HepG2 (cell line): ENCODE results near the gene TMOD3. TPM values are rescaled to one million over a fixed set of nuclear protein-coding genes. Genes with fewer than 3 reads are reported as not detected.

ENCODE experiments used
- ATAC-seq: fragments of 200-7000 bp; cut with Tn5 transposase; 3 replicates; pipeline ENCODE4 v1.9.1; 2020; ENCODE audit warnings: mild to moderate bottlenecking, moderate library complexity
- BruUV-seq: library from RNA; stranded (reverse); fragments of 400-500 nt; replicated peaks from 2 replicates; lab custom pipeline; 2021; lab: Mats Ljungman, UMichigan
- CTCF ChIA-PET: fragments of 300-600 bp; formaldehyde crosslinking; extraction: SDS; loops from one replicate; lab custom pipeline; 2021; ENCODE audit warnings: low total read pairs, inconsistent platforms, low intra/inter-chr PET ratio; lab: Yijun Ruan, JAX
- POLR2A ChIA-PET: fragments of 350-600 bp; sonication (Branson Sonifier 250); formaldehyde crosslinking; loops from one replicate; lab custom pipeline; 2020; ENCODE audit warnings: antibody characterized with exemption, inconsistent platforms; lab: Yijun Ruan, JAX
- DNase-seq: peaks from one replicate; pipeline ENCODE4 v3.0.0-alpha.2; 2015; ENCODE audit warnings: low spot score
- FAIRE-seq: peaks from 3 replicates; lab custom pipeline; 2011; peaks lifted over from hg19 to GRCh38; lab: Jason Lieb, UNC
- H2AFZ ChIP-seq: one replicate; pipeline ENCODE4 v1.6.1; 2011; ENCODE audit warnings: low read length, inconsistent platforms
- H3K27ac ChIP-seq: fragments of 300-600 bp; 3 replicates; pipeline ENCODE4 v1.8.0; 2011; ENCODE audit warnings: mixed run types, mild to moderate bottlenecking, mixed read lengths, low read length, inconsistent platforms; ENCODE audit not compliant: insufficient read depth; ENCODE audit errors: extremely low read length
- H3K27me3 ChIP-seq, 2 experiments: fragments of 200-600 bp in 1 of 2; 2 replicates in 1 of 2; 3 replicates in 1 of 2; pipeline versions ENCODE4 v1.6.0 to v1.8.0; 2011; ENCODE audit warnings: low read length in 2 of 2, mild to moderate bottlenecking in 2 of 2, moderate library complexity in 2 of 2, inconsistent platforms in 1 of 2; ENCODE audit not compliant: insufficient read depth in 2 of 2, control insufficient read depth in 1 of 2
- H3K36me3 ChIP-seq, 2 experiments: fragments of 200-600 bp in 1 of 2; replicated peaks in 1 of 2; 2 replicates in 1 of 2; 3 replicates in 1 of 2; pipeline versions ENCODE4 v1.5.1 to v1.8.0; 2011; ENCODE audit warnings: low read length in 2 of 2, inconsistent platforms in 1 of 2; ENCODE audit not compliant: insufficient read depth in 2 of 2, control insufficient read depth in 1 of 2
- H3K4me1 ChIP-seq: 2 replicates; pipeline ENCODE4 v1.5.1; 2012; ENCODE audit warnings: low read length, inconsistent platforms; ENCODE audit not compliant: insufficient read depth
- H3K4me2 ChIP-seq: 2 replicates; pipeline ENCODE4 v1.6.0; 2011; ENCODE audit warnings: low read depth, low read length, inconsistent platforms
- H3K4me3 ChIP-seq, 3 experiments: fragments of 200-600 bp in 1 of 3; sonication (generic), shearing (Covaris generic) in 1 of 3; replicated peaks in 1 of 3; 2 replicates each; pipeline ENCODE4 v1.5.1; 2011 to 2016; ENCODE audit warnings: low read length in 3 of 3, inconsistent platforms in 2 of 3, low read depth in 2 of 3, mild to moderate bottlenecking in 2 of 3, control low read depth in 1 of 3, mixed read lengths in 1 of 3; ENCODE audit not compliant: insufficient read depth in 1 of 3
- H3K79me2 ChIP-seq: one replicate; pipeline ENCODE4 v1.6.1; 2011; ENCODE audit warnings: low read length, inconsistent platforms; ENCODE audit not compliant: insufficient read depth
- H3K9ac ChIP-seq: 2 replicates; pipeline ENCODE4 v1.6.0; 2011; ENCODE audit warnings: mild to moderate bottlenecking, low read depth, low read length, inconsistent platforms; ENCODE audit not compliant: insufficient read depth
- H3K9me3 ChIP-seq: 2 replicates; pipeline ENCODE4 v1.5.1; 2012; ENCODE audit warnings: mild to moderate bottlenecking, low read length
- H4K20me1 ChIP-seq: 2 replicates; pipeline ENCODE4 v1.6.0; 2011; ENCODE audit warnings: inconsistent platforms, mild to moderate bottlenecking, low read length, moderate library complexity; ENCODE audit not compliant: insufficient read depth
- ISX ChIP-seq: sonication (generic); formaldehyde crosslinking; conservative IDR thresholded peaks from 2 replicates; pipeline ENCODE4 v1.5.0; 2020; ENCODE audit warnings: missing genetic modification reagents
- LCORL ChIP-seq, 2 experiments: fragments of 450-650 bp in 1 of 2; sonication (generic) in 1 of 2; formaldehyde crosslinking in 1 of 2; IDR thresholded peaks; 2 replicates each; pipeline versions ENCODE4 v1.5.0 to v1.6.1; 2017 to 2020; ENCODE audit warnings: antibody characterized with exemption in 1 of 2, missing genetic modification reagents in 1 of 2
- SIN3A ChIP-seq: IDR thresholded peaks from 2 replicates; pipeline ENCODE4 v1.6.1; 2011; ENCODE audit warnings: low read depth, mild to moderate bottlenecking, control low read depth, low read length, borderline replicate concordance
- SMC3 ChIP-seq: IDR thresholded peaks from 2 replicates; pipeline ENCODE4 v1.6.1; 2011; ENCODE audit warnings: low read length, improper control_type of control experiment
- STAG1 ChIP-seq: sonication (generic); formaldehyde crosslinking; IDR thresholded peaks from 2 replicates; pipeline ENCODE4 v1.4.0; 2020; ENCODE audit warnings: missing genetic modification reagents
- TARDBP ChIP-seq: sonication (generic); formaldehyde crosslinking; IDR thresholded peaks from 2 replicates; pipeline ENCODE4 v1.8.0; 2022; ENCODE audit warnings: mild to moderate bottlenecking, missing genetic modification reagents
- TFE3 ChIP-seq: IDR thresholded peaks from 2 replicates; pipeline ENCODE4 v1.6.1; 2016
- ZNF740 ChIP-seq: sonication (generic); formaldehyde crosslinking; IDR thresholded peaks from 2 replicates; pipeline ENCODE4 v1.4.0; 2020; ENCODE audit warnings: missing genetic modification reagents
- ZNF766 ChIP-seq: sonication (generic); formaldehyde crosslinking; IDR thresholded peaks from 2 replicates; pipeline ENCODE4 v1.5.0; 2020; ENCODE audit warnings: missing genetic modification reagents, borderline replicate concordance
- WGBS: methylation state at CpG from one replicate; pipeline ENCODE4 v1.1.6; 2017; ENCODE audit warnings: low lambda C conversion rate; 5-methylcytosine and 5-hydroxymethylcytosine counted together
- in situ Hi-C: cut with HindIII; loops from 2 replicates; pipeline ENCODE4 v1.10.0; 2017; ENCODE audit warnings: low pct_unique_long_range_greater_than_20kb; ENCODE audit not compliant: extremely low pct_ligation_motif_present
- intact Hi-C: fragments of 100-400 bp; cut with micrococcal nuclease; formaldehyde crosslinking; loops from one replicate; pipeline ENCODE4 v1.10.0; 2022; ENCODE audit not compliant: unreplicated experiment
- polyA plus RNA-seq, 8 experiments: library from polyadenylated mRNA; depleted of rRNA in 3 of 8; stranded (reverse) in 7 of 8; unstranded in 1 of 8; fragments of >200 nt; fragmentation: Illumina TruSeq in 4 of 8; extraction: Trizol in 4 of 8; gene quantifications; 2 replicates each; pipeline versions ENCODE4 v1.2.1 to v1.2.3, GENCODE V29; 2011 to 2016; ENCODE audit warnings: low read depth in 4 of 8, missing spikeins in 1 of 8, mixed read lengths in 1 of 8; ENCODE audit not compliant: insufficient read depth in 1 of 8
- total RNA-seq, 5 experiments: library from RNA; depleted of rRNA; stranded (reverse); fragments of >200 nt; fragmentation: Illumina TruSeq; extraction: Trizol; gene quantifications; 2 replicates each; pipeline ENCODE4 v1.2.3, GENCODE V29; 2016; ENCODE audit warnings: low read depth in 1 of 5

Gene TMOD3
- total and polyA plus RNA-seq, 2 of the 13 experiments (the other 11 are each of a cell fraction or from before 2014, with no cell fraction given): 5.1 to 23.2 TPM

- Histone ChIP-seq H3K27me3 (no peaks in the 10 kb centered on the region), H3K27ac (no peak overlapping the region), H3K4me1 (no peaks in the 10 kb centered on the region), H2AFZ (no peak overlapping the region), H4K20me1 (no peaks in the 10 kb centered on the region), H3K9ac (no peak overlapping the region), H3K4me3 (no peak overlapping the region), H3K36me3 (peaks cover 3 to 23% of the 10 kb centered on the region in 2 experiments; a peak in 3 of 5 replicates), H3K4me2 (no peak overlapping the region)
- WGBS: 91% methylated on average over 11 of the region's 11 CpGs
- POLR2A ChIA-PET: interaction anchor here (1.1 kb wide), 1 partner anchor 48 kb away, joined by 3 read pairs; no protein-coding TSS in a partner anchor
- FAIRE-seq: no peak
- in situ Hi-C loops (loop anchor here (25.0 kb wide), 1 partner anchor 287 kb away; no protein-coding TSS in a partner anchor), intact Hi-C loops (no loop called here)
- DNase-seq: no peak
- CTCF ChIA-PET: no interaction called here
- ATAC-seq: peak; percentile 62
- TF ChIP-seq ISX (CRISPR knock-in tag) (no peak), SIN3A (no peak), STAG1 (CRISPR knock-in tag) (peak; percentile 22; the same call in 1 of the 2 replicates), ZNF766 (CRISPR knock-in tag) (no peak), ZNF740 (CRISPR knock-in tag) (no peak), SMC3 (no peak), TFE3 (no peak), LCORL (IDR thresholded peaks at IDR 0.05) (no peak), LCORL (CRISPR knock-in tag; IDR thresholded peaks at IDR 0.05) (no peak), TARDBP (CRISPR knock-in tag) (no peak)
- TF ChIP-seq, all 625 proteins: peak for 1
- no peaks in the 10 kb centered on the region for H3K79me2 ChIP-seq
- TSS peak; percentile 38 for BruUV-seq
- no peaks in the 10 kb centered on the region for H3K9me3 ChIP-seq
Observed at GRCh38 chr15:51924156-51925068, 95.0 kb downstream of the TMOD3 start.
